HL-60 (cell line): Measurements from ENCODE around the gene GLRX3.

ENCODE experiments used
- DNase-seq, 2 experiments: peaks; one replicate each; pipeline ENCODE4 v3.0.0-alpha.2; 2010 to 2020; ENCODE audit warnings: low read depth in 1 of 2, low spot score in 1 of 2
- H3K27ac ChIP-seq: fragments of 250-450 bp; sonication (Bioruptor Pico); replicated peaks from 2 replicates; pipeline ENCODE4 v1.5.1; 2020; ENCODE audit warnings: mild to moderate bottlenecking, moderate library complexity
- H3K27me3 ChIP-seq: fragments of 250-450 bp; sonication (Bioruptor Pico); 2 replicates; pipeline ENCODE4 v1.5.1; 2021; ENCODE audit warnings: mild to moderate bottlenecking, moderate library complexity; ENCODE audit not compliant: insufficient read depth, poor library complexity, severe bottlenecking
- H3K4me3 ChIP-seq: replicated peaks from 2 replicates; pipeline ENCODE4 v1.5.1; 2011; ENCODE audit warnings: mild to moderate bottlenecking, control low read depth, low read length; ENCODE audit not compliant: insufficient read depth
- CTCF ChIP-seq: IDR thresholded peaks from one replicate; pipeline ENCODE4 v1.5.1; 2011; ENCODE audit warnings: low read length, control low read depth, inconsistent platforms; ENCODE audit not compliant: insufficient read depth
- GABPA ChIP-seq: IDR thresholded peaks from 2 replicates; pipeline ENCODE4 v1.6.1; 2012; ENCODE audit warnings: low read depth
- POLR2AphosphoS5 ChIP-seq: IDR thresholded peaks from 2 replicates; pipeline ENCODE4 v1.6.1; 2012; ENCODE audit warnings: low read depth
- REST ChIP-seq: IDR thresholded peaks from 2 replicates; pipeline ENCODE4 v1.6.1; 2012; ENCODE audit warnings: low read depth; ENCODE audit not compliant: insufficient replicate concordance
- SPI1 ChIP-seq: IDR thresholded peaks from 2 replicates; pipeline ENCODE4 v1.6.1; 2012; ENCODE audit warnings: low read depth, mild to moderate bottlenecking, borderline replicate concordance

Gene GLRX3

GRCh38 chr10:130207205-130207604, 71.0 kb downstream of the GLRX3 start:
- no peak for TF ChIP-seq GABPA
- no peak for TF ChIP-seq CTCF
- TF ChIP-seq POLR2AphosphoS5 = no peak
- TF ChIP-seq REST = no peak
- TF ChIP-seq SPI1 = no peak
- Histone ChIP-seq H3K4me3 (no peak overlapping the region), H3K27me3 (no peaks in the 10 kb centered on the region), H3K27ac (no peak overlapping the region)
- no peak for DNase-seq

- TF ChIP-seq CTCF = no peak
- TF ChIP-seq GABPA = no peak
- no peak for TF ChIP-seq REST
- no peak for TF ChIP-seq POLR2AphosphoS5
- no peak for TF ChIP-seq SPI1
- no peak for DNase-seq
- Histone ChIP-seq H3K4me3 (no peak overlapping the region), H3K27me3 (no peaks in the 10 kb centered on the region), H3K27ac (no peak overlapping the region)
Observed at GRCh38 chr10:130208807-130209206, 72.6 kb downstream of the GLRX3 start.

- DNase-seq = no peak
- H3K27ac ChIP-seq = no peak overlapping the region
- no peaks in the 10 kb centered on the region for H3K27me3 ChIP-seq
- no peak overlapping the region for H3K4me3 ChIP-seq
- TF ChIP-seq CTCF (no peak), GABPA (no peak), POLR2AphosphoS5 (no peak), SPI1 (no peak), REST (no peak)
Observed at GRCh38 chr10:130212746-130213145, 76.6 kb downstream of the GLRX3 start.
